Measurements from ENCODE around the gene USP49. TPM values are rescaled to one million over a fixed set of nuclear protein-coding genes. Genes with fewer than 3 reads are reported as not detected.

The USP49 gene
- total RNA-seq, 1 experiment from 2014 or later: 6.9 TPM

DNA sequence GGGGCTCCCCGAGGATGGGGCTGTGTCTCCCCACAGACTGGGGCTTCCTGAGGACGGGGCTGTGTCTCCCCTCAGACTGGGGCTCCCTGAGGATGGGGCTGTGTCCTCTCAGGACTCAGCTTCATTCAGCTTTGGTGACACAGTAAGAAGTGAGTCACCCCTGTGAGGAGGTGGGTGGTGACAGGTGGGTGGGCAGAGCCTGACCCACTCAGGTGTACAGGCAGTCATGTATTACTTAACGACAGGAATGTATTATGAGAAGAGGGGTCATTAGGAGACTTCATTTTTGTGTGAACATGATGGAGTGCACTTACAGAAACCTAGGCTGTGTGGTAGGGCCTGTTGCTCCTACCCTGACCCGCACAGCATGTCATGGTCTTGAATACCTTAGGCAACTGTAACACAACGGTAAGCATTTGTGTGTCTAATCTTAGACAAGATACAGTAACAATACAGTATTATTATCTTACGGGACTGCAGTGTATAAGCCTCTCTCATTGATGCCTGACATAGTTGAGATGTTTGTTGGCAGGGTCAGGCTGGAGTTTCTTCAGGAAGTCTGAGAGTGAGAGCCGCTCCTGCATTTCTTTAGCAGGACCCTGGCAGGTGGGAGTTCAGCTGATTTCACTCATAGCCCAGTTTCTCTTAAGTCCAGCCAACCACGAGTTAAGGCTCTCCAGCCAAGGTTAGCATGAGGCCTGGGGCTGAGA is 137.1 kb downstream of the USP49 start:
- Histone ChIP-seq H4K20me1 (ENCODE audit: insufficient read depth) (no peaks in the 10 kb centered on the region), H3K4me2 (ENCODE audit: low read length) (no peak overlapping the region), H3K79me2 (ENCODE audit: insufficient read depth, low read length) (no peaks in the 10 kb centered on the region), H3K9ac (ENCODE audit: low read length) (no peak overlapping the region), H3K4me3 (replicated peaks in 1 of 2; ENCODE audit: low read depth in 1 of 2, low read length in 2 of 2) (no peak overlapping the region), H3K36me3 (ENCODE audit: control insufficient read depth in 1 of 2, insufficient read depth in 2 of 2, low read length in 2 of 2) (no peaks in the 10 kb centered on the region), H3K9me2 (ENCODE audit: insufficient read depth) (no peaks in the 10 kb centered on the region), H2AFZ (ENCODE audit: low read depth, low read length, poor library complexity, severe bottlenecking) (no peak overlapping the region), H3K4me1 (ENCODE audit: control insufficient read depth in 1 of 2, insufficient read depth in 2 of 2, low read length in 2 of 2) (peaks cover 0 to 3% of the 10 kb centered on the region in 2 experiments; a peak in 1 of 4 replicates), H3K9me3 (ENCODE audit: control insufficient read depth in 1 of 2, insufficient read depth in 1 of 2, low read depth in 1 of 2, low read length in 2 of 2) (no peaks in the 10 kb centered on the region), H3K27me3 (ENCODE audit: insufficient read depth, low read length) (no peaks in the 10 kb centered on the region), H3K27ac (ENCODE audit: low read depth, low read length) (no peak overlapping the region)
- intact Hi-C loops (cut with micrococcal nuclease): no loop called here
- ATAC-seq (no peak; the same call in 1 of the 2 replicates), DNase-seq (ENCODE audit: low read depth, low spot score) (no peak)
- CTCF ChIA-PET: no interaction called here
- no TSS peak for BruUV-seq (replicated peaks)
- POLR2A ChIA-PET: no interaction called here
- no peak for TF ChIP-seq CEBPB (IDR thresholded peaks at IDR 0.05; ENCODE audit: low read depth)
- no peak for TF ChIP-seq SRF (IDR thresholded peaks at IDR 0.05; ENCODE audit: low read depth)
- TF ChIP-seq EGR1 (IDR thresholded peaks at IDR 0.05; ENCODE audit: low read depth): peak; percentile 42; the same call in 1 of the 2 replicates
- RAD21 ChIA-PET (ENCODE audit: low non-redundant PET in 1 of 2, low total read pairs in 2 of 2, uncharacterized antibody in 2 of 2, unreplicated experiment in 2 of 2): no interaction called here

DNA sequence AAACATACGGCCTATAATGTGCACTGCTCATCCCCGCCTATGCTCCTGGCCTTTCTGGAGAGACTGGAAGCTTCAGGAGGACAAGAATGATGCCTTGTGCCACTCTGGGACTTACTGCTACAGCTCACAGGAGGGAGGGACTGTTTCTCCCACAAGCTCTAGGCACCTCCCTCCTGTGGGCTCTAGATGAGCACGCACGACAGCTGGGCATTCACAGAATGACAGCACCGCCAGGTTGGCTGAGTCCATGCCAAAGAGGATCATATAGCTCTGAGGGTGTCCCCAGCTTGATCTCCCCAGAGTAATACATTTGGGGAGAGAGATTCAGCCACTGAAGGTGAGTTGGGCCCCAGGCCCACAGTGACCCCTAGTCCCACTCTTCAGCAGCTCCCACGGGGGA is 137.9 kb downstream of the USP49 start:
- no peaks in the 10 kb centered on the region for H4K20me1 ChIP-seq (ENCODE audit: insufficient read depth)
- intact Hi-C loops (cut with micrococcal nuclease): no loop called here
- CTCF ChIA-PET: no interaction called here
- no peak overlapping the region for H3K9ac ChIP-seq (ENCODE audit: low read length)
- peaks cover 0 to 3% of the 10 kb centered on the region in 2 experiments; a peak in 1 of 4 replicates for H3K4me1 ChIP-seq (ENCODE audit: control insufficient read depth in 1 of 2, insufficient read depth in 2 of 2, low read length in 2 of 2)
- RAD21 ChIA-PET (ENCODE audit: low non-redundant PET in 1 of 2, low total read pairs in 2 of 2, uncharacterized antibody in 2 of 2, unreplicated experiment in 2 of 2): no interaction called here
- H3K79me2 ChIP-seq (ENCODE audit: insufficient read depth, low read length): no peaks in the 10 kb centered on the region
- DNase-seq (ENCODE audit: low read depth, low spot score): no peak
- H2AFZ ChIP-seq (ENCODE audit: low read depth, low read length, poor library complexity, severe bottlenecking): no peak overlapping the region
- no peaks in the 10 kb centered on the region for H3K27me3 ChIP-seq (ENCODE audit: insufficient read depth, low read length)
- H3K36me3 ChIP-seq (ENCODE audit: control insufficient read depth in 1 of 2, insufficient read depth in 2 of 2, low read length in 2 of 2): no peaks in the 10 kb centered on the region
- H3K27ac ChIP-seq (ENCODE audit: low read depth, low read length): no peak overlapping the region
- no peaks in the 10 kb centered on the region for H3K9me2 ChIP-seq (ENCODE audit: insufficient read depth)
- no peak overlapping the region for H3K4me2 ChIP-seq (ENCODE audit: low read length)
- ATAC-seq: no peak
- no TSS peak for BruUV-seq (replicated peaks)
- H3K4me3 ChIP-seq (replicated peaks in 1 of 2; ENCODE audit: low read depth in 1 of 2, low read length in 2 of 2): no peak overlapping the region
- POLR2A ChIA-PET: no interaction called here
- H3K9me3 ChIP-seq (ENCODE audit: control insufficient read depth in 1 of 2, insufficient read depth in 1 of 2, low read depth in 1 of 2, low read length in 2 of 2): no peaks in the 10 kb centered on the region
- no peak for TF ChIP-seq POLR2AphosphoS5 (IDR thresholded peaks at IDR 0.05; ENCODE audit: low read depth, low read length)
- TF ChIP-seq CEBPB (IDR thresholded peaks at IDR 0.05; ENCODE audit: low read depth): no peak
- TF ChIP-seq, protein P1, sequence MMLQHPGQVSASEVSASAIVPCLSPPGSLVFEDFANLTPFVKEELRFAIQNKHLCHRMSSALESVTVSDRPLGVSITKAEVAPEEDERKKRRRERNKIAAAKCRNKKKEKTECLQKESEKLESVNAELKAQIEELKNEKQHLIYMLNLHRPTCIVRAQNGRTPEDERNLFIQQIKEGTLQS (IDR thresholded peaks at IDR 0.05): no peak
- TF ChIP-seq POLR2A (IDR thresholded peaks at IDR 0.05; ENCODE audit: borderline replicate concordance, extremely low read depth, insufficient read depth, insufficient read length): no peak
- TF ChIP-seq EGR1 (IDR thresholded peaks at IDR 0.05; ENCODE audit: low read depth): no peak
- no peak for TF ChIP-seq JUND (IDR thresholded peaks at IDR 0.05)
- TF ChIP-seq SP1 (IDR thresholded peaks at IDR 0.05; ENCODE audit: low read depth): no peak
- TF ChIP-seq SIN3A (IDR thresholded peaks at IDR 0.05; ENCODE audit: low read depth): no peak
- TF ChIP-seq TCF7L2 (IDR thresholded peaks at IDR 0.05; ENCODE audit: borderline replicate concordance, extremely low read depth, insufficient read depth, insufficient read length): no peak
- no peak for TF ChIP-seq SRF (IDR thresholded peaks at IDR 0.05; ENCODE audit: low read depth)
- no peak for TF ChIP-seq YY1 (IDR thresholded peaks at IDR 0.05; ENCODE audit: extremely low read depth, insufficient replicate concordance, low read depth, low read length)
- no peak for TF ChIP-seq ZFX (IDR thresholded peaks at IDR 0.05)
- TF ChIP-seq FOSL1 (IDR thresholded peaks at IDR 0.05; ENCODE audit: low read depth): no peak
- TF ChIP-seq, protein P2, sequence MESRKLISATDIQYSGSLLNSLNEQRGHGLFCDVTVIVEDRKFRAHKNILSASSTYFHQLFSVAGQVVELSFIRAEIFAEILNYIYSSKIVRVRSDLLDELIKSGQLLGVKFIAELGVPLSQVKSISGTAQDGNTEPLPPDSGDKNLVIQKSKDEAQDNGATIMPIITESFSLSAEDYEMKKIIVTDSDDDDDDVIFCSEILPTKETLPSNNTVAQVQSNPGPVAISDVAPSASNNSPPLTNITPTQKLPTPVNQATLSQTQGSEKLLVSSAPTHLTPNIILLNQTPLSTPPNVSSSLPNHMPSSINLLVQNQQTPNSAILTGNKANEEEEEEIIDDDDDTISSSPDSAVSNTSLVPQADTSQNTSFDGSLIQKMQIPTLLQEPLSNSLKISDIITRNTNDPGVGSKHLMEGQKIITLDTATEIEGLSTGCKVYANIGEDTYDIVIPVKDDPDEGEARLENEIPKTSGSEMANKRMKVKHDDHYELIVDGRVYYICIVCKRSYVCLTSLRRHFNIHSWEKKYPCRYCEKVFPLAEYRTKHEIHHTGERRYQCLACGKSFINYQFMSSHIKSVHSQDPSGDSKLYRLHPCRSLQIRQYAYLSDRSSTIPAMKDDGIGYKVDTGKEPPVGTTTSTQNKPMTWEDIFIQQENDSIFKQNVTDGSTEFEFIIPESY (IDR thresholded peaks at IDR 0.05; ENCODE audit: extremely low read depth, insufficient replicate concordance, low read length): no peak
- no peak for TF ChIP-seq EZH2 (IDR thresholded peaks at IDR 0.05)
- TF ChIP-seq, protein P3, sequence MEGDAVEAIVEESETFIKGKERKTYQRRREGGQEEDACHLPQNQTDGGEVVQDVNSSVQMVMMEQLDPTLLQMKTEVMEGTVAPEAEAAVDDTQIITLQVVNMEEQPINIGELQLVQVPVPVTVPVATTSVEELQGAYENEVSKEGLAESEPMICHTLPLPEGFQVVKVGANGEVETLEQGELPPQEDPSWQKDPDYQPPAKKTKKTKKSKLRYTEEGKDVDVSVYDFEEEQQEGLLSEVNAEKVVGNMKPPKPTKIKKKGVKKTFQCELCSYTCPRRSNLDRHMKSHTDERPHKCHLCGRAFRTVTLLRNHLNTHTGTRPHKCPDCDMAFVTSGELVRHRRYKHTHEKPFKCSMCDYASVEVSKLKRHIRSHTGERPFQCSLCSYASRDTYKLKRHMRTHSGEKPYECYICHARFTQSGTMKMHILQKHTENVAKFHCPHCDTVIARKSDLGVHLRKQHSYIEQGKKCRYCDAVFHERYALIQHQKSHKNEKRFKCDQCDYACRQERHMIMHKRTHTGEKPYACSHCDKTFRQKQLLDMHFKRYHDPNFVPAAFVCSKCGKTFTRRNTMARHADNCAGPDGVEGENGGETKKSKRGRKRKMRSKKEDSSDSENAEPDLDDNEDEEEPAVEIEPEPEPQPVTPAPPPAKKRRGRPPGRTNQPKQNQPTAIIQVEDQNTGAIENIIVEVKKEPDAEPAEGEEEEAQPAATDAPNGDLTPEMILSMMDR (IDR thresholded peaks at IDR 0.05 in 2 of 3, conservative IDR thresholded peaks at IDR 0.05 in 1 of 3; ENCODE audit: borderline replicate concordance in 1 of 3, insufficient read depth in 1 of 3, low read depth in 2 of 3, low read length in 2 of 3): no peak
- TF ChIP-seq ZNF274 (IDR thresholded peaks at IDR 0.05; ENCODE audit: low read depth, low read length): no peak

All from HCT116 (cell line).